ENCODE results near the gene IER5. TPM values are rescaled to one million over a fixed set of nuclear protein-coding genes. Genes with fewer than 3 reads are reported as not detected.

IER5 gene
- total RNA-seq, 4 donors from 2014 or later: 10.7 to 16.7 (median 14.9) TPM

DNA sequence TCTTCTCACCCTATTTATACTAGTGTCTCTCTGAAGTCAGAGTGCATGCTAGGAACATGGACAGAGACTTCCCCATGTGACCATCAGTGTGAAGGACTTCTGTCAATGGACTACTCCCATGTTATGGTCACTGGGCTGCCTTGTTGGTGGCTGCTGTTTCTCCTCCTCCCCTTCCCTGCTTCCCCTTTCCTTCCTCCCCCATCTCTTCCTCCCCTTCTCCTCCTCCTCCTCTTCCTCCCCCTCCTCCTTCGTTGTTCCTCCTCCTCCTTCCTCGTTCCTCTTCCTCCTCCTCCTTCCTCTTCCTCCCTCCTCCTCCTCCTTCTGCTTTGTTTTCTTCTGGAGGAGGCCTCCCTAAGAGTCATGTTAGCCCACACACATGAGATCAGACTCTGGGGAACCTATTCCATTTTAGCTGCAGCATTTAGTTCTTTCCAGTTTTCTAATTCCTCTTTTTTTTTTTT, 35.8 kb downstream of the IER5 start:
- Histone ChIP-seq H3K36me3 (no peaks in the 10 kb centered on the region), H3K4me3 (no peak overlapping the region), H3K9me3 (no peaks in the 10 kb centered on the region), H3K4me1 (peaks cover 0 to 22% (median 4%) of the 10 kb centered on the region in 3 donors), H3K27ac (no peak overlapping the region), H3K27me3 (no peaks in the 10 kb centered on the region)
- WGBS, 2 donors (ENCODE audit: low coverage in 1 of 2): 40% methylated on average over 1 of the region's 2 CpGs; no CpG with 5 or more reads in 1 of the 2 donors
- TF ChIP-seq POLR2AphosphoS5 (IDR thresholded peaks at IDR 0.05) (no peak), EP300 (IDR thresholded peaks at IDR 0.05) (no peak), POLR2A (IDR thresholded peaks at IDR 0.05) (no peak)
- TF ChIP-seq, protein P1, sequence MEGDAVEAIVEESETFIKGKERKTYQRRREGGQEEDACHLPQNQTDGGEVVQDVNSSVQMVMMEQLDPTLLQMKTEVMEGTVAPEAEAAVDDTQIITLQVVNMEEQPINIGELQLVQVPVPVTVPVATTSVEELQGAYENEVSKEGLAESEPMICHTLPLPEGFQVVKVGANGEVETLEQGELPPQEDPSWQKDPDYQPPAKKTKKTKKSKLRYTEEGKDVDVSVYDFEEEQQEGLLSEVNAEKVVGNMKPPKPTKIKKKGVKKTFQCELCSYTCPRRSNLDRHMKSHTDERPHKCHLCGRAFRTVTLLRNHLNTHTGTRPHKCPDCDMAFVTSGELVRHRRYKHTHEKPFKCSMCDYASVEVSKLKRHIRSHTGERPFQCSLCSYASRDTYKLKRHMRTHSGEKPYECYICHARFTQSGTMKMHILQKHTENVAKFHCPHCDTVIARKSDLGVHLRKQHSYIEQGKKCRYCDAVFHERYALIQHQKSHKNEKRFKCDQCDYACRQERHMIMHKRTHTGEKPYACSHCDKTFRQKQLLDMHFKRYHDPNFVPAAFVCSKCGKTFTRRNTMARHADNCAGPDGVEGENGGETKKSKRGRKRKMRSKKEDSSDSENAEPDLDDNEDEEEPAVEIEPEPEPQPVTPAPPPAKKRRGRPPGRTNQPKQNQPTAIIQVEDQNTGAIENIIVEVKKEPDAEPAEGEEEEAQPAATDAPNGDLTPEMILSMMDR (IDR thresholded peaks at IDR 0.05): no peak
- ATAC-seq: peak; percentile 47

DNA sequence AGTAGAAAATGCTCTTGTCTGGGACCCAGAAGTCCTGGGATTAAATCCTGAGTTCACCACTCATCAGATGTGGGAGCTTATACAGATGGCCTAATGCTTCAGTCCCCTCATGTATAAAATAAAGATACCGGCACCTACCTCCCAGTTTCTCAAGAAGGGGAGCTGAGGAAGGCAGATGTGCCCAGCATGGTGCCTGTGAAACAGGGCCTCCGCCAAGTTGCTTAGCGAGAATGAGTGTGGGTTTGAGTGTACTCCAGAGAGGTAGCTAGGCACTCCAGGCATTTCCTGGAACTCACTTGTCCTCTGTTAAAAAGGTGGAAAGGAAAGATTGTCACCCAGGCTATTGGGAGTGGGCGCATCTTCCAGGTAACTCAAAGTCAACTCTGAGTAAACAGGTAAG, 37.8 kb downstream of the IER5 start:
- 50 to 70% methylated on average over 1 to 3 of the region's 4 CpGs for WGBS, 2 donors (ENCODE audit: low coverage in 1 of 2)
- no peak for TF ChIP-seq EP300 (IDR thresholded peaks at IDR 0.05)
- TF ChIP-seq, protein P1 (IDR thresholded peaks at IDR 0.05): no peak
- no peak for TF ChIP-seq POLR2A (IDR thresholded peaks at IDR 0.05)
- TF ChIP-seq POLR2AphosphoS5 (IDR thresholded peaks at IDR 0.05): no peak

DNA sequence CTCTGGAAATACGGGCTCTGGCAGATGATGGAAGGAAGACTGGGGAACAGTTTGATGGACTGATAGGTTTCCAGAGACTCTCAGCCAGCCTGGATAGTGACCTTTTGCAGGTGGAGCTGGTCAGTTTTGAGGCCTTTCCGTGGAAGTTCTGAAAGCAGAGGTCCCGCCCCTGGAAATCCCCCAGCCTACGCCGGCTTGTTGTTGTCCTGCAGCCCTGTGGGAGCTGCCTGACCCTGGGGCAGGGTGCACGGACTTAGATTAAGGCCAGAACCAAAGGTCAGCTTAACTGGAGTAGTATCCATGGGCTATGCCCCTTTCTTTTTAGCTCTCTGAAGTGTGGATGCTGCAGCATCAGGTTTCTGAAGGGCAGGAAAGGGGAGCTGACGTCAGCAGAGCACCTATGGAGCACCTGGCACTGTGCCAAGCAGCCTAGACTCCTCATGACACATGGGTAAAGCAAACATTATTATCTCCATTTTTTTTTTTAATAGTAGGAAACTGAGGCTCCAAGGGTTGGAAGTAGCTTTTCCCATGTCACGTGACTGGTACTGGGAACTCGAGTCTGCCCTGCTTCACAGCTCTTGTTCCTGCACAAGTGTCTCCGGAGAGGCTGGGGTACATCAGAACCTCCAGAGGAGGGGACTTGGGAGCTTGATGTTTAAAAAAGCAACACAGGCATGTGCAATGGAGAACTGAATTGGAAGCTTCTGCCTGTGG, 38.5 kb downstream of the IER5 start:
- Histone ChIP-seq H3K27ac (no peak overlapping the region), H3K4me1 (peaks cover 0 to 33% (median 4%) of the 10 kb centered on the region in 3 donors), H3K27me3 (no peaks in the 10 kb centered on the region), H3K36me3 (no peaks in the 10 kb centered on the region), H3K9me3 (no peaks in the 10 kb centered on the region), H3K4me3 (no peak overlapping the region)
- ATAC-seq: no peak
- WGBS, 2 donors (ENCODE audit: low coverage in 1 of 2): 46 to 48% methylated on average over 2 to 6 of the region's 10 CpGs
- no peak for TF ChIP-seq POLR2A (IDR thresholded peaks at IDR 0.05)
- no peak for TF ChIP-seq POLR2AphosphoS5 (IDR thresholded peaks at IDR 0.05)
- TF ChIP-seq, protein P1 (IDR thresholded peaks at IDR 0.05): no peak
- TF ChIP-seq EP300 (IDR thresholded peaks at IDR 0.05): no peak

More for the DNA sequence above, 37.8 kb downstream of the IER5 start:
- no peaks in the 10 kb centered on the region for H3K27me3 ChIP-seq
- no peak overlapping the region for H3K27ac ChIP-seq
- peaks cover 0 to 33% (median 4%) of the 10 kb centered on the region in 3 donors for H3K4me1 ChIP-seq
- H3K9me3 ChIP-seq: no peaks in the 10 kb centered on the region
- no peak overlapping the region for H3K4me3 ChIP-seq
- no peak for ATAC-seq
- no peaks in the 10 kb centered on the region for H3K36me3 ChIP-seq

DNA sequence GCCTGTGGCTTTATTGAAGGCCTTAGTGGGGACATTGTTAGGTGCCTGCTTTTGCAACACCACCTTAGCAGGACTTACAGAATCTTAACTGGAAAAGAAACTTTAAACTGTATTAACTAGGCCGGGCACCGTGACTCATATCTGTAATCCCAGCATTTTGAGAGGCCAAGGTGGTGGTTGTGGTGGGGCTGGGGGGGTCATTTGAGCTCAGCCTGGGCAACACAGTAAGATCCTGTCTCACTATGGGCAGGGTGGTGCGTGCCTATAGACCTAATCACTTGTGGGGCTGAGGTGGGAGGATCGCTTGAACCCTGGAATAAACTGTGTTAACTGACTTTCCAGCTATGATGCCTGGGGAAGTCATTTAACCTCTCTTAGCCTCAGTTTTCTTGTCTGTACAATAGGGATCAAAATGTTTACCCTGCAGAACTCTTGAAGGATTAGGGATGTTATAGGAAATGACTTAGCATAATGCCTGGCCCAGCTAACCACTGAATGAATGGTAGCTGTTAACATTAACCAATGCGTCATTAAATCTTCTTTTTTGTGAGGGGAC, 39.5 kb downstream of the IER5 start:
- 81 to 100% methylated on average over 2 to 4 of the region's 5 CpGs for WGBS, 2 donors (ENCODE audit: low coverage in 1 of 2)
- Histone ChIP-seq H3K9me3 (no peaks in the 10 kb centered on the region), H3K4me1 (peaks cover 0 to 33% (median 4%) of the 10 kb centered on the region in 3 donors), H3K36me3 (no peaks in the 10 kb centered on the region), H3K27ac (peak overlapping the region in 2 of 4 donors; percentile 35 to 61), H3K4me3 (no peak overlapping the region), H3K27me3 (no peaks in the 10 kb centered on the region)
- ATAC-seq: no peak
- no peak for TF ChIP-seq EP300 (IDR thresholded peaks at IDR 0.05)
- TF ChIP-seq POLR2A (IDR thresholded peaks at IDR 0.05): no peak

DNA sequence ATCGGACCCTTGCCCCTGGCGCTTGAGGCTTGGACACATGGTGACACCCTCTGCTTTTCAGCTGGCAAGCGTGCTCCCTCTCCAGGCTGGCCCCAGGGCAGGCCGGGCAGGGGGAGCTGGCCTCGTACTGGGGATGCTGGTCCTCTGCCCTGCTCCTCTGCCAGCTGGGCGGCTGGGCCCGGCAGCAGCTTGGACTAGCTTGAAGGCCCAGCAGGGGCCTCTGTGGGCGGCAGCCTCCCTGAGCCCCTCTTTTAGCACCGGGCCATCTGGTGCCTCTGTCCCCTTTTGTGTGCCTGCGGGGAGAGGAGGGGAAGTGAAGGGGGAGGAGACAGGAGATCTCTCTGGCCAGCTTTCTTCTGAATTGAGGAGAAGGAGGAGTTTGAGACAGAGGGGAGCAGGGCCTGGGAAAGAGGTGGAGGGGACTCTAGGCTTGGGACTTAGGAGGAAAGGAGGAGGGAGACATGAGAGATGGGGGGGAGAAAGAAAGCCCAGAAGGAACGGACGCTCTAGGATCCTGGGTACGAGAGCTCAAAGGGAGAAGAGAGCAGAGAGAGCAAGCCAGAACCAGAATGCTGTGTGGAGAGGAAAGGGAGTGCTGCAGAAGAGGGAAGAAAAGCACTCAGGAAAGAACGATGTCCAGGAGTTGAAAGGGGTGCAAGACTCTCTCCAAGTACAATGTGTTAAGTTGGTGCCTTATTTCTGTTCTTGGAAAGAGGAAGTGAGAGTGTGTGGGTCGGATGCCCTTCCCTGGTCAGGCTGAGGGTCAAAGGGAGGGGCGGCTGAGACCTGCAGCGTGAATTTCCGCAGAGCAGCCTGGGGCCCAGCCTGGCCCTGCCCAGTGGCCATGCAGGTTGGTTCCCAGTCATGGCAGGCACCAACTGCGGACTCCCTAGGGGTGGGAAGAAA, 40.3 kb downstream of the IER5 start:
- peaks cover 0 to 33% (median 4%) of the 10 kb centered on the region in 3 donors for H3K4me1 ChIP-seq
- WGBS, 2 donors (ENCODE audit: low coverage in 1 of 2): 40 to 58% methylated on average over 4 to 9 of the region's 19 CpGs
- H3K9me3 ChIP-seq: no peaks in the 10 kb centered on the region
- H3K27me3 ChIP-seq: no peaks in the 10 kb centered on the region
- no peak overlapping the region for H3K4me3 ChIP-seq
- H3K36me3 ChIP-seq: no peaks in the 10 kb centered on the region
- no peak for TF ChIP-seq POLR2AphosphoS5 (IDR thresholded peaks at IDR 0.05)
- no peak for TF ChIP-seq POLR2A (IDR thresholded peaks at IDR 0.05)
- TF ChIP-seq, protein P1 (IDR thresholded peaks at IDR 0.05): no peak
- no peak for TF ChIP-seq EP300 (IDR thresholded peaks at IDR 0.05)
- ATAC-seq: peak; percentile 43
- H3K27ac ChIP-seq: peak overlapping the region in 3 of 4 donors; percentile 29 to 61 (median 35)

Data from gastroesophageal sphincter (tissue), 4 donors.